ENCODE results near the gene GJC2.
A peak's percentile ranks its signal among the peaks of the same experiment; 100 is the strongest.

The GJC2 gene

GRCh38 chr1:228206582-228207351, 57.0 kb downstream of the GJC2 start:
- peak in 1 of 10 donors; percentile 70 for DNase-seq
- intact Hi-C loops (cut with DNase I) = no loop called here

- peak in 1 of 10 donors; percentile 82 for DNase-seq
- intact Hi-C loops (cut with DNase I) = no loop called here
These were observed 57.7 kb downstream of the GJC2 start for GRCh38 chr1:228207381-228207810.

GRCh38 chr1:228207851-228208821, 58.4 kb downstream of the GJC2 start, which contains the start of gene OBSCN:
Gene OBSCN (plus strand): TSS chr1:228208044. CDS start chr1:228211784, 3,740 bp downstream.
- intact Hi-C loops (cut with DNase I) = no loop called here
- DNase-seq = peak in 1 of 10 donors; percentile 83

- intact Hi-C loops (cut with DNase I) = no loop called here
- DNase-seq = peak in 1 of 10 donors; percentile 58
These were observed 59.3 kb downstream of the GJC2 start for GRCh38 chr1:228208831-228209551.
